HG03469 (cell line): ENCODE measurements around the gene CDK18.
"Not testable (repeated sequence)": the region's sequence is repeated elsewhere in the genome, so short reads cannot be mapped to it uniquely, and the experiment has no call there.

Source experiments
- ATAC-seq: cut with Tn5 transposase; IDR thresholded peaks from one replicate; pipeline ENCODE4 v1.9.1; 2021; ENCODE audit warnings: mild to moderate bottlenecking, moderate library complexity, moderate number of reproducible peaks; ENCODE audit not compliant: unreplicated experiment

CDK18 gene

DNA sequence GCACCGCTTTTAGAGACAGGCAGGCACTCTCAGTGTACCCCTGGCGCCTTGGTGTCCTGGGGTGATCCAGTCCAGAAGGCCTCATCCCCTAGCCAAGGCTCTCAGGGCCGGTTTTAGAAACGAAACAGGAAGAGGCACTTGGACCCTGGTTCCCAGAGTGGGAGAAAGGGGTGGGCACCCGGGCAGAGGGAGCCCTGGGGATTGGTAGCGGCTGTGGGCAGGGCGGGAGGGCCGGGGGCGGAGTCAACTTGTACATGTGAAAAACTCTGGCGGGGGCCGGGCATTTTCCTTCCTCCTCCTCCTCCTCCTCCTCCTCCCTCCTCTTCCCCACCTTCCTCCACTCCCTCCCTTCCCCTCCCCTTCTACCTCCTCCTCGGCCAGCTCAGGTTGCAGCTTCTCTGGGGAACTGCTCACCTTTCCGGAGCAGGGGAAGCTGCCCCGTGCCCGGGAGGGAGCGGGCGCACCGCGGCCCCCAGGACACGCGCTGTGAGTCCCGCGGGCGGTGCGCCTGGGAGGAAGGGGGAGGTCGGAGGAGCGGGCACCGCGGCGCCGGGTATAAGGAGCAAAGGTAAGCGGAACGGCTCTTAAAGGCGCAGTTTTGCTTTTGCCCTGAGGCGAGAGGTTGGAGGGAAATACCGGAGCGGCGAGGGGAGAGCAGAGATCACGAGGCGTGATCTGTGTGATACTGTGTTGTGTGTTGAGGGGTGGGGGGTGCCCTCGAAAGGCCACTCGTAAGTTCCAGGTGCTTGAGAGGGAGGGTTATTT is at the start of gene CDK18:
TSS of gene CDK18 (plus strand) at position 359 of the 765 bp plus-strand sequence. CDS start 18,499 bp downstream, outside the sequence.
- ATAC-seq, result no peak

DNA sequence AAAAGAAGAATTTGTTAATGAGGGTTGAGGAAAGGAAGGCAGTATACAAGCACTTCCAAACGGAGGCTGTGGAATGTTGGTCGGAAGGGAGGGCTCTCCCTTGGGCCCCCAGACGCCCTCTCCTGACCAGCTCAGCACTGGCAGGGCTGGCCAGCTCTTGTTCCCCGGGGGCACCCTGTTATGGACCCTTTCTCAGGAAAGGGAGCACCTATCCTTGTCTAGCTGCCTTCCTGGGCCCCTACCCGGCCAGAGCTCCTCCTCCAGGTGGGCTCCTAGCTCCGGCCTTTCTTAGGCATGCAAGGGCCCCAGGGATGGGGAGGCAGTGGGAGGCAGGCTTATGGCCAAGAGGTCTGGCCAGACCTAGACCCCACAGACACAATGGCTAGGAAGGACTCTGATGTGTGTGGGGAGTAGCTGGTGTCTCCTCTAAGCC is 49.5 kb upstream of the CDK18 start:
- ATAC-seq, result no peak

DNA sequence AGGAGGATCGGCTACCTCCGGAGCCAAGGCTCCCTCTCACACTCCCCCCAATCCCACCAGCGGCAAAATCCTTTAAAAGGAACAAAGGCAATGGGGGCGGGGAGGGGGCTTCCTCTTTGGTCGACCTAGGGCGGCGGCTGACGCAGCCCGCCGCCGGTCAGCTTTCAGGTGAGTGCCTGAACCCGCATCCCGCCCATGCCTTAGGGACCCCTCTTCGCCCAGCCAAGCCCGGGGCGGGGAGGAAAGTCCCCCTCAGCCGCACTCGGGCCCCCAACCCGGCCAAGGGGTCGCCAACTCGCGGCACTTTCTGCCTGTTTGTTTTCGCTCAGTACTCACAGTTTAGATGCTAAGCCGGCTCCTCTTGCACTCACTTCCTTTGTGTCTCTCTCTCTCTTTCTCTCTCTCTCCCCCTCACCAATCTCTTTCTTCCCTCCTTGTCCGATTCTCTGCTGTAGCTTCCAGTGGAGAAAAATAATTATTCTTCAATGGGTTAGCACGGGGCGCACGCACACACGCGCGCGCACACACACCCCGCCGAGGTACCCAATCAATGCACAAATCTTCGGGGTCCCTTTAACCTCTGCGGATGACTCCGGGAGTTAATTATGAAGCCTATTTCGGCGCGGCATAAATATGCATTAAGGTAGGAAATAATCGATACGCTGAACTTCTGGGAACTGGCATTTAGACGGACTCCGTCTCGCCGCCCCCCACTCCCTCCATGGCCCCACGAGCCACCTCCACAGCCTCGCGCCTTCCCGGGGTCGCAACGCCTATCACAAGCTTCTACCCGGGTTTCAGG is 48.7 kb upstream of the CDK18 start, which contains the start of gene BLACAT1:
TSS of gene BLACAT1 (minus strand) at position 465 of the 802 bp plus-strand sequence.
- ATAC-seq, result no peak

DNA sequence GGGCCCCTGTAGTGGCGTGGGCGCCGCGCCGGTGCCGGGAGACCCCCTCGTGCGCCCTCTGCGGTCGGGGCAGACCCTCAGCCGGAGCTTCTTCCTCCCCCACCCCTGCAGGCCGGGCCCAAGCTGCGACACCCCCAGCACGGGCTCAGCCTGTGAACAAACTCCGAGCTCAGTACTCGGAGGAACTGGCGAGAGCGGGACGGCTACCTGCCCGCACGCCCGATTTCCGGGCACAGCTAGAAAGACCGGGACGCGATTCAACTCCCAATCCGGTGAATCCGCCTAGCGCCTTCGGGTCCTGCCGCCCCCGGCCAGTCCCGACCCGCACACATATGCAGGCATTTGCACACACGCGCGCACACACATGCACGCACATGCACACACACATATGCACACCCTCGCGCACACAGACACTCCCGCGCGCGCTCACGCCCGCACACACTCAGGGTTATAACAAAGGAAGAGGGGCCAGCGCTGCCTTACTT is 48.0 kb upstream of the CDK18 start:
- no peak for ATAC-seq

DNA sequence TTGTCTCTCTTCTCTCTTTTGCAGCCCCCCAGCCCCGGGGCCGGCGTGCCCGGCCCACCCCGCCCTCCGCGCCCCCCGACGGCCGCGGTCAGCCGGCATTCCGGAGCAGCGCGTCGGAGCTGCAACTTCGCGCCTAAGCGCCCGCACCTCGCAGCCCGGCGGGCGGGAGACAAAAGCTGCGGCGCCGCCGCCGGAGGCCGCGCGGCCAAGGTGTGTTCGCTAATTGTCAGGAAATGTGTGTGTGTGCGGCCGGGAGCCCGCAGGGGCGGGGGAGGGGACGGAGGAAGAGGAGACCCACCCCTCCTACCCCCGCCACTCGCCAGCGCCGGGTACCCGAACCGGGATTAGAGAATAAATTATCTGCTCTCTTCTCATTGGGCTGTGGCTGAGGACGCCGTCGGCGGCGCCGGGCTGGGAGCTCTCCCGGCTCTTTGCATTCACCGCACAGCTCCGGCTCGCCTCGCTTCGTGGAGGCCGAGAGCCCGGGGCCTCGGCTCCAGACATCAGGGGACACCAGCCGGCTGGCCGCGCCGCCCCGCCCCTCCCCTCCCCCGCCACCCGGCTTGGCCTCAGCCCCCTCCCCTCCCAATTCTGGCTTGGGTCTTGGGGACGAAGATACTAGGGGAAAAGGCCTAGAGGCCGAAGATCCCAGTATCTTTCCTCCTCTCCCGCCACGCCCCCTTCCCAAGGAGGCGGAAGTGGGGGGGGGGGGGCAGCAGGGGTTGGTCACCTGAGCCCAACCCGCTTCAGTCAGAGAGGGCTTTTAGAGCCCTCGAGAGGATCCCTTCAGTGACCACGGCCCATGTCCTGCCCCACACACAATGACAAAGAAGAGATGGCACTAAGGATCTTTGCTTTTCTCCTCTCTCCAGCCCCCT is 47.4 kb upstream of the CDK18 start:
- ATAC-seq, result no peak

DNA sequence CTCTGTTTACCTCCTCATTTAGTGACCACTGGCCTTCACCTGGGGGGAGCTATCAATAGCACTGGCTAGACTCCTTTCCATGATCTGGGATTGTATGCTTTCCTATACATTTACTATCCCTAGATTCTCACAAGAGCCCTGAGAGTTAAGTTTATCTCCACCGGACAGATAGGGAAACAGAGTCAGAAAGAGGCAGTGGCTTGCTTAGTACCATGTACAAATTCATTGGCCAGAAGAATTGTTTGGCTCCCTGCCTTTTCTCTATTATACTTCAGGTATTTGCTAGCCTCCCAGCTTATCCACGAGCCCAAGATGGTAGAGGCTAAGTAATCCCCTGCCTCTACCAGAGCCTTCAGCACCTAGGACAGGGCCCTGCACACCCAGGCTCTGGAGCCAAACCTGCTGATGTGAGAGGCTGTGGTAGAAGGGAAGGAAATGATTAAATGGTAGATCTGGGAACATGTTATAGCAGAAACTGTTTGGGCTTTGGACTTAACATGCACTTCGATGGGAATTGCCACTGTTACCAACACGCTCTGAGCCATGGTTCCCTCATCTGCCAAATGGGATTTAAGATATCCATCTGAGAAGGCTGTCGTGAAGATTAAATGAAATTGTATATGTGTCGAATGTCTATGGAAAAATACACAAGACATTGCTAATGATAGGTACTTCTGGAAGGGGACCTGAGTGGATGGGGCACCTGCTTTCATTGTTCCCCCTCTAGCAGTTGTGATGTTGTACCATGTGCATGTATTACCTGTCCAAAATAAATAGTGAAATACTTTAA is 45.5 kb upstream of the CDK18 start:
- no peak for ATAC-seq

DNA sequence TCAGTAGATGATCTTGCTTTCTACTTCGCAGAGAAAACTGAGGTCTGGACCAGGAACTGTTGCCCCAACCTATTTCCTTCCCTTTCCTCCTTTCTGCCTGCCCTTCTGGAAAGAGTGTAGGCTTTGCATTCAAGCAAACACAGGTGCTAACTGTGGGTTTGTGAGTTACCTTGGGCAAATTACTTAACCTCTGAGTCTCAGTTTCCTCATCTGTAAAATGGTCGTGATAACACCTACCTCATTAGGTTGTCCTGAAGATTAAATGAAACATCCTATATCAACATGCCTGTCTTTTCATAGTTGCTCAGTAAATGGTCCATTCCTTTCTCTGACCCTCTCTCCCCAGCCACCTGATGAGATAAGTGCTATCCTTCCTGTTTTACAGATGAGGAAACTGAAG is 39.1 kb upstream of the CDK18 start:
- ATAC-seq, result no peak

DNA sequence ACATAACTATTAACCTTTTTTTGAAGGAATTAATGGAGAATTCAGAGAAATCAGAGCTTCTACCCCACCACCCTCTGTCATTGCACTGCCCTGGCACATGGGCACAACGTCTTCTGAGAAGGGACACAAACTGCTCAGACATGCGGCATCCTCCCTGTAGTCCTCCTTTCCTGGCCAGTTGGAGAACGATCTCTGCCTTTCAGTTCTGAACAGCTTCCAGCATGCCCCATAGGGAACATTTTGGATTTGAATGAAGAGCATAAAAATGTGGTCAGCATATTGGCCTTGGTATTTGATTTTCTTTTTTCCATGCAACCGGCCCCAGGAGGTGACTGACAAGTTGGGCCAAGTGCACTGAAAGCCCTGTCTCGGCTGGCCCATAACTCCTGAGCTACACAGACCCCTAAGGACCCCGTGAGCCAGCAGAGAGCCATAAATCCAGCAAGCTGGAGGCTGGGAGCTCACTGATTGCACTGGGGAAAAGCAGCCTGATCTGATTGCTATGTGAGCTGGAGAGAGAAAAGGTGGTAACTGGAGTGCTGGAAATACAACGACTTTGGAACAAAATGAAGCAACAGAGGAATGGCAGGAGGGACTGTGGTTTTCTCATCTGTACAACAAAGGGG is 37.8 kb upstream of the CDK18 start:
- no peak for ATAC-seq

DNA sequence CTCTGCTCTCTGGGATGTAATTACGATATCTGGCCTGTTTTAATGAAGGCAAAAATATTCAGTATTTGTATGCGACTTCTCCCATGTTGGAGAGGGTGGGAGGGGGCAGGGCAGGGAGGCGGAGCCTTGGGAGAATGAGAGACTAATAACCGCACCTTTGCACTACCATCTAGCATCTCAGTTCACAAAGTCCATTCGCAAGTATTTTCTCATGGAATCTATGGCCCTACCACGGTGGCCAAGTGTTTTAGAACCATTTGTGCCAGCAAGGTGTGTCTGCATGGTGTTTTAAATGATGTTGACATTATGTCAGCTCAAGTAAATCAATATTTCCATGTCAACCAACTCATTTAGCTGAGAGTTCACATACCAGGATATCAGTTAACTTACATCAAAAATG is 34.3 kb upstream of the CDK18 start:
- ATAC-seq, result no peak

DNA sequence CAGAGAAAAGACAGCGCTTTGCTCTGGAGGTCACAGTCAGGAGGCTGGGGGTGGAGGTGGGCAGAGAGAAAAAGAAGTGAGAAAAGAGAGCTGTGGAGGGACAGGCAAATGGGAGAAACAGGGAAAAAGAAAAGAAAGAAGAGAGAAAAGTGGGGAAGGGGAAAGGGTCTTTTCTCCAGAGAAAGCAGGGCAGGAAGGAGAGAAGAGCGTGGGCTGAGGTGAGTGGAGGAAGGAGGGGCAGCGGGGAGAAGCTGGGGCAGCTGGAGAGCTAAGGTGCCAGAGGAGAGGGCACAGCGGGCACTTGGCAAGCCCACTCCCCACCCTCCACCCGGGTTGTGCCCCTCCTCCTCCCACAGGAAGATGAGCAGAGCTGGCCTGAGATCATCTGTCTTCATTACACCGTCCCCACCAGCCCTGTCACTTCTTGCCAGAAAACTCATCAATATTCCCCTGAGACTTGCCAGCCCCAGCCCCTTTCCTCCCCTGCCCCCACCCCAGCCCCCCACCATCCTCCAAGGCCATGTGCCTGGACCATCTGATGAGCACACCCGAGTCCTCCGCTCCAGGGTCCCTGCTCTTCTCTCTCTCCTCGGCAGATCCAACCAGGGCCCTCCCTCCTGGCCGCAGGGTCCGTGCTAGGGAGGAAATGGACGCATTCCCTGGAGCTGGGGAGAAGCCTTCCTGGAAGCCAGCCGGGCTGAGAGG is 31.6 kb upstream of the CDK18 start:
- ATAC-seq, result no peak

DNA sequence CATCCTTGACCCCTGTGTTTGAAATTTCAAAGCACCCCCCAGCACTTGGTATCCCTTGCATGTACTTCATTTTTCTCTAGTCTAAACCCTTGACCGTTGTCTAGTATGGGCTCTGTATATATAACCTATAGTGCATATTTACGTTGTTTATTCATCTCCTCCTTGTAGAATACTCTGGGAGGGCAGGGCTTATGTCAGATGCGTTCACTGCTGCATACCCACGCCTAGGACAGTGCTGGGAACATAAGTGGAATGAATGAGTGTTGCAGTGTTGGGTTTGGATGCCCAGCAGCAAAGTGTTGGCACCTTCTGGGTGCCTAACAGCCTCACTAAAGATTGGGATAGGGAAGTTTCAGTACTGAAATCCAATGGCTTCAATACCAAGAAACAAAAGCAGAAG is 31.0 kb upstream of the CDK18 start:
- ATAC-seq, result no peak

DNA sequence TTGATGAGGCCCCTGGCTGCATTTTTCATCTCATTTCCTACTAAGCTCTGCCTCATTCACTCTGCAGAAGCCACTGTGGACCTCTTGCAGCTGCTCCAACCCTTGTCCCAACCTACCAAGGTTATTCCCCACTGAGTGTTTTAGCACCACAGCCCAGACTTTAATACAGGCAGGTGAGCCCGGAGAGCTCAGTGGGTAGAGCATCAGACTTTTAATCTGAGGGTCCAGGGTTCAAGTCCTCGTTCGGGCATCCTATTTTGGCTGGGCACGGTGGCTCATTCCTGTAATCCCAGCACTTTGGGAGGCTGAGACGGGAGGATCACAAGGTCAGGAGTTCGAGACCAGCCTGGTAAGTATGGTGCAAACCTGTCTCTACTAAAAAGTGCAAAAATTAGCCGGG is 30.5 kb upstream of the CDK18 start:
- ATAC-seq, result no peak

DNA sequence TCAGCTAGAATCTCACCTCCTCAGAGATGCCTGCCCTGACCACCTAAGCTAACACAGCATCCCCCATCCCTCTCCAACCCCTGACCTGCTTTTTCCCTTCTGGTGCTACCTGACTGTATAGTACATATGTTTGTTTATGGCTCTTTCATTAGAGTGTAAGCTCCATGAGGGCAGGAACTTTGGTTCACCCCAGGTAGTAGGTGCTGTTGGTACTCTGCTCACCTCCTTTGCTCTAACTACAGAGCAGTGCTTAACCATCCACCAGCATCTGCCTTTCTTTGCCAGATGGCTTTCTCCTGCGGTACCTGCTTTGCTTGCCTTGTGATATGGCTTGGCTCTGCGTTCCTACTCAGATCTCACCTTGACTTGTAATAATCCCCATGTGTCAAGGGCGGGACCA is 29.9 kb upstream of the CDK18 start:
- ATAC-seq, result no peak

DNA sequence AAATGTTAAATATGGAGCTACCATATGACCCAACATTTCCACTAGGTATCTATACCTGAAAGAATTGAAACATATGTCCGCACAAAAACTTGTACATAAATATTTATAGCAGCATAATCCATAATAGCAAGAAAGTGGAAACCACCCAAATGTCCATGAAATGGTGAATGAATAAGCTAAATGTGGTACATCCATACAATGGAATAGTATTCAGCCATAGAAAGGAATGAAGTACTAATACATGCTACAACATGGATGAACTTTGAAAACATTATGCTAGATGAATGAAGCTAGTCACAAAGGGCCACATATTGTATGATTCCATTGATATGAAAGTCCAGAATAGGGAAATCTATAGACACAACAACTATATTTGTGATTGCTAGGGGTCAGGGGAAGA is 28.6 kb upstream of the CDK18 start:
- no peak for ATAC-seq

DNA sequence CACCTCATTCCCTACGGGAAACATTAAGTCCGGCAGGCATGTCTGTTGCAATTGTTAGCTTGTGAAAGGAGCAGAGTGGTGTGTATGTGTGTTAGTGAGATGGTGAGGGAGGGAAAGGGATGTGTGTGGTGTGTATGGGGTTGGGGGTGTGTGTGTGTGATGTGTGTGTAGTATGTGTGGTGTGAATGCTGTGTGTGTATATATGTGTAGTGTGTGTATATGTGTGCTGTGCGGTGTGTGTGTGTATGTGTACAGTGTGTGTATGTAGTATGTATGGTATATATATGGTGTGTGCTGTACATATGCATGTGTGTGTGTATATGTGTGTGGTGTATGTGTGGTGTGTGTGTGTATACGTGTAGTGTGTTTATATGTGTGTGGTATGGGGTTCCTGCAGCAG is 27.8 kb upstream of the CDK18 start:
- no peak for ATAC-seq

DNA sequence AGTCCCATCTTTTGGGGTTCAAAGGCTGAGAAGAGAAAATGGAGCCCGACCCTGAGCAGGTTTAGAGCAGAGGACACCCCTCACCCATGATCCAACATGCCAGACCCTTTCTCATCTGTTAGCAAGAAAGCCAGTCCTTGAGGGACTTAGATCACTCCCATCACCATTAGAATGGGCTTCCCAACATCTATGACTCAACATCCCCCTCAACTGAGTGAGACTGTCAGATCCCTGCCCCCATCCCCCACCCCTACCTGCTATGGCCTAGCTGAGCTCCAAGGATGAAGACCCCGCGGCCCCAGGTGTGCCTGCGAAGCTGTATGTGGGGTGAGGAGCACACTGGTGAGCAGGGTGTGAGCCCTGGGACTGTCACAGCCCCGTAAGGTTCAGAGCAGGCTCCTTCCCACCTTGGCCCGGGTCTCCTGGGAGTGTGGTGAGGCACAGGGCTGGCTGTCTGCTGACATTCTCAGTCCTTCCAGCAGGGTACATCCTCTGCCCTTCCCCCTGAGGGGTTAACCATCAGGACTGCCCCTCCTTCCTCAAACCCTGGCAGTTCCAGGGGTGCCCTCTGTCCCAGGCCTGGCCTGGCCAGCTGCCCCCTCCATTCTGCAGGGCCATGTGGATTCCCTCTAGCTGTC is 27.2 kb upstream of the CDK18 start:
- ATAC-seq, result no peak

DNA sequence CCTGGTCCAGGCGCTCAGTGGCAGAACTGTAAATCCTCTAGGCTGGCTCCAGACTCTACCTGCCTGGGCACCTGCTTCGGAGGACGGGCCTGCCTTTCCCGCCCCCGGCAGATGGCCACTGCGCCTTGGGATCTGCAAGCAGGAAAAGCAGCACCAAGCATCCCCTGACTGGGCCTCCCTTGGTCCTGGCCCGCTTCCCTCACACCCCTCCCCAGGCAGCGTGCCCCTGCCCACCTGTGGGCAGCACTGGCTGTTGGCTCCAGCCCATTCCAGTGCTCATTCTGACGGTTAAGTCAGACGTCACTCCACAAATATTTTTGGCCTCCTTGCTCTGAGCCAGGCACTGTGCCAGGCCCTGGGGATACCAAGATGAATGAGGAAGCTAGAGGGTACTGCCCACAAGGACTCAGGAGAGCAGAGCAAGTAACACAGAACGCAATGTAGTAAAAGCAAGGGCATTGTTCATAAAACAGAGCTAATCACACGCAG is 26.7 kb upstream of the CDK18 start:
- ATAC-seq, result no peak

DNA sequence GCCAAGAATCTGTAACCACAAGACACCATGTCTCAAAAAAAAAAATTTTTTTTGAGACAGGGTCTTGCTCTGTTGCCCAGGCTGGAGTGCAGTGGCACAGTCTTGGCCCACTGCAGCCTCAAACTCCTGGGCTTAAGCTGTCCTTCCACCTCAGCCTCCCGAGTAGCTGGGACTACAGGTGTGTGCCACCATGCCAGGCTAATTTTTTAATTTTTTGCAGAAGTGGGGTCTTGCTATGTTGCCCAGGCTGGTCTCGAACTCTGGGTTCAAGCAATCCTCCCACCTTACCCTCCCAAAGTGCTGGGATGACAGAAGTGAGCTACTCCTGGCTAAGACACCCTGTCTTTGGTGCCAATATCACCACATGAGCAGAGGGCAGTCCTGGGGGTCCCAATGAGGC is 25.5 kb upstream of the CDK18 start:
- not testable (repeated sequence) for ATAC-seq
